ENCODE data around the gene C3orf70.

C3orf70 gene

GRCh38 chr3:185152410-185153170 lies at the start of gene C3orf70:
TSS of gene C3orf70 (minus strand) at chr3:185153060. CDS start at chr3:185152823, 237 bp downstream.
- intact Hi-C loops (cut with DNase I): no loop called here
- peak; percentile 9 to 83 (median 64) for DNase-seq

GRCh38 chr3:185200639-185201038 lies 47.8 kb upstream of the C3orf70 start:
- DNase-seq: no peak
- intact Hi-C loops (cut with DNase I): no loop called here

GRCh38 chr3:185199671-185200070 lies 46.8 kb upstream of the C3orf70 start:
- DNase-seq: no peak
- intact Hi-C loops (cut with DNase I): no loop called here

- no peak for DNase-seq
- intact Hi-C loops (cut with DNase I): no loop called here
These were observed 46.3 kb upstream of the C3orf70 start for GRCh38 chr3:185199206-185199605.

- no peak for DNase-seq
- intact Hi-C loops (cut with DNase I): no loop called here
These were observed 44.2 kb upstream of the C3orf70 start for GRCh38 chr3:185197068-185197467.

- DNase-seq: no peak
- intact Hi-C loops (cut with DNase I): no loop called here
These were observed 42.8 kb upstream of the C3orf70 start for GRCh38 chr3:185195652-185196051.

GRCh38 chr3:185188816-185189215 lies 36.0 kb upstream of the C3orf70 start:
- DNase-seq: no peak
- intact Hi-C loops (cut with DNase I): no loop called here

GRCh38 chr3:185187391-185187790 lies 34.5 kb upstream of the C3orf70 start:
- intact Hi-C loops (cut with DNase I): no loop called here
- no peak for DNase-seq

- DNase-seq: peak in 34 of 42 donors; percentile 9 to 83 (median 58)
- intact Hi-C loops (cut with DNase I): loop anchor here (10.0 kb wide), 1 partner anchor 302 kb away; no protein-coding TSS in a partner anchor
These were observed 24.0 kb upstream of the C3orf70 start for GRCh38 chr3:185176750-185177359.

- intact Hi-C loops (cut with DNase I): loop anchor here (10.0 kb wide), 1 partner anchor 301 kb away; no protein-coding TSS in a partner anchor
- DNase-seq: peak; percentile 51 to 88 (median 75)
These were observed 22.6 kb upstream of the C3orf70 start for GRCh38 chr3:185175370-185175987.

GRCh38 chr3:185172086-185173049 lies 19.5 kb upstream of the C3orf70 start:
- DNase-seq: peak in 3 of 42 donors; percentile 8 to 31 (median 23)
- intact Hi-C loops (cut with DNase I): loop anchor here (10.0 kb wide), 1 partner anchor 298 kb away; no protein-coding TSS in a partner anchor

- intact Hi-C loops (cut with DNase I): no loop called here
- peak in 8 of 42 donors; percentile 10 to 56 (median 22) for DNase-seq
These were observed 11.8 kb upstream of the C3orf70 start for GRCh38 chr3:185164428-185165217.

GRCh38 chr3:185162634-185163033 lies 9.8 kb upstream of the C3orf70 start:
- intact Hi-C loops (cut with DNase I): no loop called here

GRCh38 chr3:185161761-185162160 lies 8.9 kb upstream of the C3orf70 start:
- DNase-seq: no peak
- intact Hi-C loops (cut with DNase I): no loop called here

More at GRCh38 chr3:185162634-185163033, 9.8 kb upstream of the C3orf70 start:
- DNase-seq: no peak

GRCh38 chr3:185157347-185157746 lies 4.5 kb upstream of the C3orf70 start:
- intact Hi-C loops (cut with DNase I): no loop called here
- no peak for DNase-seq

- DNase-seq: no peak
- intact Hi-C loops (cut with DNase I): no loop called here
These were observed 2.8 kb upstream of the C3orf70 start for GRCh38 chr3:185155678-185156077.

- DNase-seq: peak in 36 of 42 donors; percentile 6 to 80 (median 40)
- intact Hi-C loops (cut with DNase I): no loop called here
These were observed 1.2 kb upstream of the C3orf70 start for GRCh38 chr3:185153861-185154629.
